Tibial nerve (tissue), 4 donors: Measurements from ENCODE around the gene ZSCAN22. TPM values are rescaled to one million over a fixed set of nuclear protein-coding genes. Genes with fewer than 3 reads are reported as not detected.

ENCODE experiments used
- DNase-seq, 2 donors: peaks; one replicate each; pipeline ENCODE4 v3.0.0-alpha.2; 2019; ENCODE audit warnings: low spot score in 2 of 2
- H3K27ac ChIP-seq, 4 donors: fragments of 200-600 bp; sonication (generic) in 3 of 4; one replicate each; pipeline ENCODE4 v1.5.1; 2017 to 2019; ENCODE audit warnings: mild to moderate bottlenecking in 1 of 4
- H3K27me3 ChIP-seq, 2 donors: fragments of 200-600 bp; sonication (generic) in 1 of 2; one replicate each; pipeline versions ENCODE4 v1.5.1 to v1.6.0; 2017 to 2019
- H3K36me3 ChIP-seq, 3 donors: fragments of 200-600 bp; sonication (generic); one replicate each; pipeline ENCODE4 v1.5.1; 2018 to 2019
- H3K4me1 ChIP-seq, 4 donors: fragments of 200-600 bp; sonication (generic) in 3 of 4; one replicate each; pipeline ENCODE4 v1.5.1; 2017 to 2019
- H3K4me3 ChIP-seq, 4 donors: fragments of 200-600 bp; sonication (generic) in 3 of 4; one replicate each; pipeline ENCODE4 v1.5.1; 2017 to 2019; ENCODE audit warnings: mild to moderate bottlenecking in 1 of 4, moderate library complexity in 1 of 4
- H3K9me3 ChIP-seq, 4 donors: fragments of 200-600 bp; sonication (generic) in 3 of 4; one replicate each; pipeline ENCODE4 v1.5.1; 2017 to 2019
- CTCF ChIP-seq, 5 experiments: fragments of 200-600 bp in 3 of 5; fragments of 450-650 bp in 2 of 5; sonication (generic) in 3 of 5; IDR thresholded peaks; one replicate each; pipeline ENCODE4 v1.5.1; 2016 to 2019; ENCODE audit warnings: antibody characterized with exemption in 5 of 5, mild to moderate bottlenecking in 3 of 5, moderate library complexity in 2 of 5
- EP300 ChIP-seq, 2 donors: sonication (generic); formaldehyde crosslinking; IDR thresholded peaks; one replicate each; pipeline ENCODE4 v1.6.1; 2017; ENCODE audit warnings: antibody characterized with exemption in 2 of 2, mild to moderate bottlenecking in 1 of 2
- POLR2A ChIP-seq, 2 donors: fragments of 450-650 bp; IDR thresholded peaks; one replicate each; pipeline ENCODE4 v1.6.1; 2017; ENCODE audit warnings: antibody characterized with exemption in 2 of 2, mild to moderate bottlenecking in 2 of 2, moderate library complexity in 2 of 2
- WGBS, 2 donors: methylation state at CpG; one replicate each; pipeline ENCODE4 v1.1.5; 2018; 5-methylcytosine and 5-hydroxymethylcytosine counted together
- total RNA-seq, 4 donors: library from RNA; depleted of rRNA; stranded (reverse); fragments of >200 nt; gene quantifications; one replicate each; pipeline ENCODE4 v1.1.0, GENCODE V29; 2016

ZSCAN22 gene
- total RNA-seq, 4 donors from 2014 or later, result 2.2 to 4.8 (median 4.2) TPM

- no peak overlapping the region for H3K27ac ChIP-seq
- peaks cover 0 to 34% (median 15%) of the 10 kb centered on the region in 4 donors for H3K4me1 ChIP-seq
- no peak for DNase-seq
- no peak for TF ChIP-seq EP300 (IDR thresholded peaks at IDR 0.05)
- TF ChIP-seq CTCF (IDR thresholded peaks at IDR 0.05), result no peak
- no peak for TF ChIP-seq POLR2A (IDR thresholded peaks at IDR 0.05)
- H3K9me3 ChIP-seq, result peaks cover 0 to 5% (median 0%) of the 10 kb centered on the region in 4 donors
- H3K36me3 ChIP-seq, result peaks cover 0 to 63% (median 0%) of the 10 kb centered on the region in 3 donors
- H3K27me3 ChIP-seq, result peaks cover 0 to 22% of the 10 kb centered on the region in 2 donors
- 78 to 80% methylated on average over 6 of the region's 6 CpGs for WGBS, 2 donors
- no peak overlapping the region for H3K4me3 ChIP-seq
Observed at GRCh38 chr19:58354478-58355030, 27.8 kb downstream of the ZSCAN22 start.

- DNase-seq, result no peak
- Histone ChIP-seq H3K9me3 (peaks cover 0 to 5% (median 0%) of the 10 kb centered on the region in 4 donors), H3K4me3 (no peak overlapping the region), H3K27me3 (peaks cover 0 to 18% of the 10 kb centered on the region in 2 donors), H3K36me3 (peaks cover 0 to 60% (median 0%) of the 10 kb centered on the region in 3 donors), H3K4me1 (peaks cover 0 to 27% (median 11%) of the 10 kb centered on the region in 4 donors), H3K27ac (no peak overlapping the region)
- TF ChIP-seq CTCF (IDR thresholded peaks at IDR 0.05), result no peak
- no peak for TF ChIP-seq POLR2A (IDR thresholded peaks at IDR 0.05)
- TF ChIP-seq EP300 (IDR thresholded peaks at IDR 0.05), result no peak
- WGBS, 2 donors, result 93 to 94% methylated on average over 10 of the region's 10 CpGs
Observed at GRCh38 chr19:58355215-58355796, 28.5 kb downstream of the ZSCAN22 start.

- Histone ChIP-seq H3K27me3 (peaks cover 0 to 18% of the 10 kb centered on the region in 2 donors), H3K4me3 (peak overlapping the region in 3 of 4 donors; percentile 16 to 41 (median 28)), H3K9me3 (peaks cover 0 to 5% (median 0%) of the 10 kb centered on the region in 4 donors), H3K27ac (no peak overlapping the region), H3K4me1 (peaks cover 0 to 19% (median 9%) of the 10 kb centered on the region in 4 donors), H3K36me3 (peaks cover 0 to 52% (median 0%) of the 10 kb centered on the region in 3 donors)
- WGBS, 2 donors, result 22 to 30% methylated on average over 34 to 75 of the region's 94 CpGs
- DNase-seq, result no peak
- TF ChIP-seq POLR2A (IDR thresholded peaks at IDR 0.05) (no peak), EP300 (IDR thresholded peaks at IDR 0.05) (no peak), CTCF (IDR thresholded peaks at IDR 0.05) (no peak)
Observed at GRCh38 chr19:58355908-58356765, 29.3 kb downstream of the ZSCAN22 start.

GRCh38 chr19:58356766-58357480 lies 30.1 kb downstream of the ZSCAN22 start:
- WGBS, 2 donors, result 28 to 47% methylated on average over 41 to 54 of the region's 75 CpGs
- peak overlapping the region in 3 of 4 donors; percentile 16 to 41 (median 28) for H3K4me3 ChIP-seq
- no peak overlapping the region for H3K27ac ChIP-seq
- no peak for TF ChIP-seq POLR2A (IDR thresholded peaks at IDR 0.05)
- no peak for TF ChIP-seq CTCF (IDR thresholded peaks at IDR 0.05)
- TF ChIP-seq EP300 (IDR thresholded peaks at IDR 0.05), result no peak
- no peak for DNase-seq
- peaks cover 0 to 5% (median 0%) of the 10 kb centered on the region in 4 donors for H3K9me3 ChIP-seq
- H3K36me3 ChIP-seq, result peaks cover 0 to 47% (median 0%) of the 10 kb centered on the region in 3 donors
- H3K27me3 ChIP-seq, result peaks cover 0 to 18% of the 10 kb centered on the region in 2 donors
- H3K4me1 ChIP-seq, result peaks cover 0 to 27% (median 14%) of the 10 kb centered on the region in 4 donors
